Progenitor cell of endocrine pancreas (in vitro differentiated cells): ENCODE measurements around the gene BRD1. TPM values are rescaled to one million over a fixed set of nuclear protein-coding genes. Genes with fewer than 3 reads are reported as not detected.

Experiments used
- DNase-seq: peaks from one replicate; pipeline ENCODE4 v3.0.0; 2021; ENCODE audit warnings: low spot score; ENCODE audit not compliant: unreplicated experiment
- H3K27ac Mint-ChIP-seq: 2 replicates; pipeline ENCODE4 v1.8.0; 2021; ENCODE audit warnings: mild to moderate bottlenecking, moderate library complexity, mixed read lengths
- H3K27me3 Mint-ChIP-seq: 2 replicates; pipeline ENCODE4 v1.8.0; 2021; ENCODE audit warnings: mixed read lengths
- H3K36me3 Mint-ChIP-seq: 2 replicates; pipeline ENCODE4 v1.8.0; 2022; ENCODE audit warnings: mixed read lengths; ENCODE audit not compliant: insufficient read depth
- H3K4me1 Mint-ChIP-seq: 2 replicates; pipeline ENCODE4 v1.8.0; 2021; ENCODE audit warnings: low read depth, mixed read lengths
- H3K4me3 Mint-ChIP-seq: 2 replicates; pipeline ENCODE4 v1.8.0; 2021; ENCODE audit warnings: low read depth, mild to moderate bottlenecking, moderate library complexity, mixed read lengths
- H3K9me3 Mint-ChIP-seq: 2 replicates; pipeline ENCODE4 v1.8.0; 2021; ENCODE audit warnings: low read depth, mixed read lengths
- CTCF ChIP-seq: fragments of 200-600 bp; sonication (generic); IDR thresholded peaks from one replicate; pipeline ENCODE4 v1.5.0; 2021; ENCODE audit warnings: antibody characterized with exemption, mild to moderate bottlenecking; ENCODE audit not compliant: unreplicated experiment
- total RNA-seq: library from RNA; stranded (reverse); gene quantifications from 2 replicates; pipeline ENCODE4 v1.2.1, GENCODE V29; 2021

Gene BRD1
- total RNA-seq, 1 donor from 2014 or later: 65.7 TPM

GRCh38 chr22:49791682-49792081 is 36.0 kb downstream of the BRD1 start:
- no peaks in the 10 kb centered on the region for H3K27me3 Mint-ChIP-seq
- no peak overlapping the region for H3K4me3 Mint-ChIP-seq
- H3K9me3 Mint-ChIP-seq: no peaks in the 10 kb centered on the region
- no peak for DNase-seq
- peak overlapping the region; percentile 39 for H3K27ac Mint-ChIP-seq
- TF ChIP-seq CTCF: no peak
- peaks cover 33% of the 10 kb centered on the region for H3K36me3 Mint-ChIP-seq
- H3K4me1 Mint-ChIP-seq: no peaks in the 10 kb centered on the region

GRCh38 chr22:49790912-49791311 is 36.8 kb downstream of the BRD1 start:
- no peak for DNase-seq
- Mint-ChIP-seq H3K27ac (no peak overlapping the region), H3K36me3 (peaks cover 29% of the 10 kb centered on the region), H3K4me3 (no peak overlapping the region), H3K9me3 (no peaks in the 10 kb centered on the region), H3K27me3 (no peaks in the 10 kb centered on the region), H3K4me1 (no peaks in the 10 kb centered on the region)
- TF ChIP-seq CTCF: no peak

GRCh38 chr22:49789289-49790141 is 38.2 kb downstream of the BRD1 start:
- Mint-ChIP-seq H3K27me3 (no peaks in the 10 kb centered on the region), H3K4me3 (no peak overlapping the region), H3K36me3 (peaks cover 22% of the 10 kb centered on the region), H3K27ac (no peak overlapping the region), H3K4me1 (no peaks in the 10 kb centered on the region), H3K9me3 (no peaks in the 10 kb centered on the region)
- no peak for DNase-seq
- TF ChIP-seq CTCF: no peak

- H3K9me3 Mint-ChIP-seq: no peaks in the 10 kb centered on the region
Observed at GRCh38 chr22:49788504-49788903, 39.2 kb downstream of the BRD1 start.

GRCh38 chr22:49787861-49788260 is 39.8 kb downstream of the BRD1 start:
- TF ChIP-seq CTCF: no peak
- Mint-ChIP-seq H3K4me3 (no peak overlapping the region), H3K27ac (peak overlapping the region; percentile 2), H3K4me1 (no peaks in the 10 kb centered on the region), H3K9me3 (no peaks in the 10 kb centered on the region), H3K36me3 (peaks cover 19% of the 10 kb centered on the region), H3K27me3 (no peaks in the 10 kb centered on the region)
- no peak for DNase-seq

More at GRCh38 chr22:49788504-49788903, 39.2 kb downstream of the BRD1 start:
- Mint-ChIP-seq H3K27me3 (no peaks in the 10 kb centered on the region), H3K4me1 (no peaks in the 10 kb centered on the region), H3K36me3 (peaks cover 23% of the 10 kb centered on the region), H3K4me3 (no peak overlapping the region), H3K27ac (no peak overlapping the region)
- no peak for DNase-seq
- TF ChIP-seq CTCF: no peak
